ENCODE measurements around the gene PTCD1.
A peak's percentile ranks its signal among the peaks of the same experiment; 100 is the strongest.
"Not testable (repeated sequence)": the region's sequence is repeated elsewhere in the genome, so short reads cannot be mapped to it uniquely, and the experiment has no call there.

PTCD1 gene

GRCh38 chr7:99386584-99387238 lies 51.9 kb downstream of the PTCD1 start:
- no peak for DNase-seq (ENCODE audit: low read depth)

DNA sequence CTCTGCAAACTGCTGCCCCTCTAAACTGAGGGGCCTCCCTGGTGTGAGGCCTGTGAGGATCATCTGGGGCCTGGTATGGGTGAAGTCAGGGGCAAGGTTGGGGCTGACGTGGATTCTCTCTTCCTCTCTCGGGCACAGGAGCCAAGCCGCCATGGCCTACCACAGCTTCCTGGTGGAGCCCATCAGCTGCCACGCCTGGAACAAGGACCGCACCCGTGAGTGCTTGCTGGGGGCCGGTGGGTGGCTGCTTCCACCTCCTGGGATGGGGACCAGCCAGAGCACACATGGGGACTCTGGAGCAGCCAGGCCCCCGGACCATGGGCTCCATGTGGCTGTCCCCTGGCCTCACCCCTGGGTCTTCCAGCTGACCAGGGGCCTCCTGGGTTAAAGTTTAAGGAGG lies 53.0 kb downstream of the PTCD1 start:
- DNase-seq (ENCODE audit: low read depth): no peak

DNA sequence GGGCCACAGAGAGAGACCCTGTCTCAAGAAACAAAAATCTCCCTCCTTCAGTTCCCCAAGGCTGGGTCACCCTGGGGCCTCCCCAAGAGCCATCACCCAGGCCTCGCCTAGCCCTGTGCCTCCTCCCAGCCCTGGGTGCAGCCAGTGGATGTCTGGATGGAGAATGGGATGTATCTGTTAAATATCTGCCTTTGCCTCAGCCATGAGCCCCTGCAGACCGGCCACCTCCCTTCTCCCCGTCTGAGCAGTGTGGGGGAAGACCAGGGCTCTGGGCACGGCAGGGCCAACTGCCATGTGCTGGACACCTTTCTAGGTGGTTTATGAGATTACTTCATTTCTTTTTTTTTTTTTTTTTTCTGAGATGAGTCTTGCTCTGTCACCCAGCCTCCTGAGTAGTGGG lies 54.1 kb downstream of the PTCD1 start:
- DNase-seq (ENCODE audit: low read depth): no peak

GRCh38 chr7:99383791-99384370 lies 54.7 kb downstream of the PTCD1 start:
- no peak for DNase-seq (ENCODE audit: low read depth)

DNA sequence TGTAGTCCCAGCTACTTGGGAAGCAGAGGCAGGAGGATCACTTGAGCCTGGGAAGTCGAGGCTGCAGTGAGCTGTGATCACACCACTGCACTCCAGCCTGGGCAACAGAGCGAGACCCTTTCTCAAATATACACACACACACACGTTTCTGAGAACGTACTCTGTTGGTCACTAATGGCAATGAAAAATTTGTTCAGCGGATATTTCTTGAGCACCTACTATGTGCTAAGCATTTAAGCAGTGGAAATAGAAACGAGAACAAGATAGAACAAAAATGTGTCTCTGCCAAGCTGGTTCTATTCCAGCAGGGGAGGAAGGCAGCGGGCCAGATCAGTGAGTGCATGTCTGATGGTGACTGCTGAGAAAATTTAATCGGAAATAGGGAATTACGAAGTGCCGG lies 55.4 kb downstream of the PTCD1 start:
- no peak for DNase-seq (ENCODE audit: low read depth)

GRCh38 chr7:99381664-99382075 lies 56.9 kb downstream of the PTCD1 start:
- DNase-seq (ENCODE audit: low read depth): no peak

DNA sequence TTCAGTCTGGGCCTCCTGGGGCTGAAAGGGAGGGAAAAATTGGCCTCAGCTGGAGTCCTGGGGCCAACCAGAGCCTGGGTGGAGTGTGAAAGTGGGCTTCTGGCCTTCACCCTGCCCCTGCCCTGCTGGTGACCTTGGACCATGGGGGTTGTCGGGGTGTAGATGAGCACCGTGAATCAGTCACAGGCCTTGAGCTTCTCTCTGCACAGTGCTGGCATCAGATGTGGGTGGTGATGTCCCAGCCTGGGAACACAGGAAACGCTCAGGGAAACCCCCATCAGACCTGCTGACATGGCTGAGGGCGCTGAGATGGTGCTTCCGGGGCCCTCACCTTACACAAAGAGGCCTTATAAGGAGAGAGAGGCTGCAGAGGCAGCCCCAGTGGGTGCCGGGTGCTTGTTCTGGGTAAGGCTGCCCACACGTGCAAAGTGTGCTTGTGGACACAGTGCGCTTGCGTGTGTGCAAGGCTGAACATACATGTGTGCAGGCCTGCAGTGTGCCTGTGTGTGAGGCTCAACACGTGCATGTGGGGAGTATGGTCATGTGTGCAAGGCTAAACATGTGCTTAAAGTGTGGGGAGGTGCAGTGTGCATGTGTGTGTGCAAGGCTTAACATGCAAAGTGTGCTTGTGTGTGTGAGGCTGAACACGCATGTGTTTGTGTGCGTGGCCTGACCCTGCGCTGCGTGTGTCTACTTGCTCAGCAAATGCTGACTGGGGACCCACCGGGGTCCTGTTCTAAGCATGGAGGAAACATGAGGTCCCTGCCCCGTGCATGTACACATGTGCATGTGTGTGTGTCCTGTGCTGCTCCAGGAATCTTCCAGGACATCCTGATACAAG lies 57.6 kb downstream of the PTCD1 start:
- DNase-seq (ENCODE audit: low read depth): no peak

DNA sequence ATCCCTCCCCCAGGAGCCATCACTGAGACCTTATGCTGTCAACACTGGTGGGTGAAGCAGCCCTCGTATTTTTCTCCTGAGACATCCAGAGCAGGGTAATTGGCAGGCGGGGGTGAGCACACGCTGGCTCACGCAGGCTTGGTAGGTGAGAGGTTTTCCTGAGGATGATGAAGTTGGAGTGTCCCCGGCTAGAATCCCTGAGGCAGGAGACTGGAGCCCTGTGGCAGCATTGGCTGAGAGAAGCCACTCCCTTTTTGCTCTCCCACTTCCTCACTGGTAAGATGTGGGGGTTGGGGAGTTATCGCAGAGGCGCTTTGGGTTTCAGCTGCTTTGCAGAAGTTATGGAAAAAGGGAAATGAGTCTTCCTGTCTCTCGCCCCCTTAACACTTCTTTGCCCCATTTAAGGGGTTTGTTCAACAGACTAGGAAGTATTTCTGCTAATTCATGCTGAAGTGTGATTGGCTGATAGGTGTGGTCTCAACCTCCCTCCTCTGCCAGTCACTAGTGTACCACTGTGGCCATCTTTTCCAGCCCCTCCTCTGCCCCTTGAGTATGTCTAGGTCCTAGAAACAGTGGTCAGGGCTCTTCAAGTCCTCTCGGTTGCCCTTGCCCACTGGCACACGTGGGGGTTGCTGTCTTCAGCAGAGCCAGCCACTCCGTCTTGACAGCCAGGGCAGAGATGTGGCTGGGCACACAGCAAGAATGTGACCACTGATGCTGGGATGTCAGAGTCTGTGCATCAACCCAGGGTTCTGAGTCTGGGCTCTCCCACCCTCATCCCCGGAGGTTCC lies 58.4 kb downstream of the PTCD1 start:
- DNase-seq (ENCODE audit: low read depth): no peak

GRCh38 chr7:99379693-99380031 lies 58.9 kb downstream of the PTCD1 start:
- not testable (repeated sequence) for DNase-seq (ENCODE audit: low read depth)

DNA sequence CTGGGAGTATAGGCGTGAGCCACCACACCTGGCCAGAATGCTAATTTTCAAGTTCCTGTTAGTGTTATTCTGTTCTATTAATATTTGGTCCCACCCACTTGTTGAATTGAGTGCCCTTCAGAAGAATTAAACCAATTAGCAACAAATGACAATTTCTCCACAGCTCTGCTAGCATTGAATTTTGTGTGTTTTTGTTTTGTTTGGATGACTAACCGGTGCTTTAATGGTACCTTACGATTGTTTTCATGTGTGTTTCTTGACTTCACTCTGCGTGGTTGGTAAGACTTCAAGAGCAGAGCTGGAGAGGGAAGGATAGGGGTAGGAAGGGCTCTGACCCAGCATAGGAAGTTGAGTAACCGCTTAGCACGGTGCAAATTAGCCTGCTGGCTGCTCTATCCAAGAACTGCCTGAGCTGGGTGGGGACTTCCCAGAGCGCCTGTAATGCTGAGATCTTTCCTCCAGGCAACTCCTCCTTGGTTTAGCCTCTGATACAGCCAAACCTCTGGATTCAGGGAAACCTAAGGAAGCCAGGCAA lies 59.5 kb downstream of the PTCD1 start:
- DNase-seq (ENCODE audit: low read depth): peak; percentile 95

GRCh38 chr7:99375070-99375807 lies 63.4 kb downstream of the PTCD1 start:
- DNase-seq (ENCODE audit: low read depth): no peak

DNA sequence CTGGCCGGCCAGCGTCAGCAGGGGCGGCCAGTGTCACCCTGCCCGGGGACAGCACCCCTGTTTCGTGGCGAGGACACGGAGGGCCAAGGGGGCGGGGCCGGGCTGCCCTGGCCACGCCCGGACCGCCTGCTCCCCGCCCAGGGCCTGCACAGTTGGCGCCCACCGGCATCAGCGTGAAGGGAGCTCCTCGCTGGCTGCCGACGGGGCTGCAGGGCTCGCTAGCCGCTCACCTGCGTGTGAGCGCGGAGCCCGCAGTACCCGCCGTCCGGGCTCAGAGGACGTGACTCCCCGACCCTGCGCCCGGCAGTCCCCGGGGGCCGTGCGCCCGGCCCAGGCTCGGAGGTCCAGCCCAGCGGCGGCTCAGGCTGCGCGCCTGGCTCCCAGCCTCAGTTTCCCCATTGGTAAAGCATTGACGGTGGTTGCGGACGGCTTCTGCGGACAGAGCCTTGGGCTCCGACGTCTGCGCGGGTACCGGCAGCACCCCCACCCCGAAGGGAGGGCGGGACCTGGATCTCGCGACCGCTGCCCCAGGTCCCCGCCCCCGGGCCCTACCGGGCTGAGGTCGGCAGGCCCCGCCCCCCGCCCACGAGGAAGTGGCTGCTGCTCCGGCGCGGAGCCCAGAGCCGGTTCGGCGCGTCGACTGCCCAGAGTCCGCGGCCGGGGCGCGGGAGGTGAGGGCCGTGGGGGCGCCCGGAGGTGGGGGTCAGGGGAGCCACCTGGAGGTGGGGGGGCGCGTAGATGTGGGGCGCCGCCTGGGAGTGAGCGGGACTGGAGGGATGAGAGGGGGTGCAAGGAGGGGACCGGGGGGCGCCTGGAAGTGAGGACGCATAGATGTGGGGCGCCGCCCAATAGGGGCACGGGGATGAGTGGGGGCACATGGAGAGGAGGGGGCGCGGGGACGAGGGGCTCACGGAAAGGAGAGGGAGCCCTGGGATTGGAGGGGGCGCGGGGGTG lies 64.2 kb downstream of the PTCD1 start, which contains the start of gene ARPC1B:
Gene ARPC1B (plus strand): TSS at position 620 of the 954 bp plus-strand sequence. CDS start 10,985 bp downstream, outside the sequence.
- no peak for DNase-seq (ENCODE audit: low read depth)

DNA sequence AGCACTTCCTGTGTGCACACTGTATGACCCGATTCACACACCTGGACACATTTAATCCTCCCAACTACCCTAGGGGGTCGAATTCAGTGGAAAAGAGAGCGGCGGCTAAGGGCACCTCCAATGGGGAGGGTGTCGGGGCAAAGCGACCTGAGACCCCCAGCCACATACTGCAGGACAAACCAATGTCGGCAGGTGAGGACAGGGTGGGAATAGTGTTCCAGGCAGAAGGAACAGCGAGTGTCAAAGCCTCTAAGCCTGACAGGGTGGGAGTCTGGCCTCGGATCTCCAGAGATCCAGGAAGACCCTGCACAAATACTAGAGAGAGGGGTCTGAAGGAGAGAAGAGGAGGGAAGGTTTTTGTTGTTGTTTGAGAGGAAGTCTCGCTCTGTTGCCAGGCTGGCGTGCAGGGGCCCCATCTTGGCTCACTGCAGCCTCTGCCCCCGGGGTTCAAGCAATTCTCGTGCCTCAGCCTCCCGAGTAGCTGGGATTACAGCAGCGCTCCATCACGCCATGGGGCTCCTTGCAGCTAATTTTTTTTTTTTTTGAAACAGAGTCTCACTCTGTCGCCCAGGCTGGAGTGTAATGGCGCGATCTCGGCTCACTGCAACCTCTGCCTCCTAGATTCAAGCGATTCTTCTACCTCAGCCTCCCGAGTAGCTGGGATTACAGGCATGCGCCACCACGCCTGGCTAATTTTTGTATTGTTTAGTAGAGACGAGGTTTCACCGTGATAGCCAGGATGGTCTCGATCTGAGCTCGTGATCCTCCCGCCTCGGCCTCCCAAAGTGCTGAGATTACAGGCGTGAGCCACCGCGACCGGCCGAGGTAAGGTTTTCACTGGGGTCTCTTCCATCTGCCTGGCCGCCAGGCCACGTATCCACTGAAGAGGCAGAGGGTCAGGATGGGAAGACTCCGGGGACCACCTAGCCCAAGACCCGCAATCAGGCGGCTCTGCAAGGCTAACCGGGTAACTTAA lies 65.2 kb downstream of the PTCD1 start:
- DNase-seq (ENCODE audit: low read depth): no peak

DNA sequence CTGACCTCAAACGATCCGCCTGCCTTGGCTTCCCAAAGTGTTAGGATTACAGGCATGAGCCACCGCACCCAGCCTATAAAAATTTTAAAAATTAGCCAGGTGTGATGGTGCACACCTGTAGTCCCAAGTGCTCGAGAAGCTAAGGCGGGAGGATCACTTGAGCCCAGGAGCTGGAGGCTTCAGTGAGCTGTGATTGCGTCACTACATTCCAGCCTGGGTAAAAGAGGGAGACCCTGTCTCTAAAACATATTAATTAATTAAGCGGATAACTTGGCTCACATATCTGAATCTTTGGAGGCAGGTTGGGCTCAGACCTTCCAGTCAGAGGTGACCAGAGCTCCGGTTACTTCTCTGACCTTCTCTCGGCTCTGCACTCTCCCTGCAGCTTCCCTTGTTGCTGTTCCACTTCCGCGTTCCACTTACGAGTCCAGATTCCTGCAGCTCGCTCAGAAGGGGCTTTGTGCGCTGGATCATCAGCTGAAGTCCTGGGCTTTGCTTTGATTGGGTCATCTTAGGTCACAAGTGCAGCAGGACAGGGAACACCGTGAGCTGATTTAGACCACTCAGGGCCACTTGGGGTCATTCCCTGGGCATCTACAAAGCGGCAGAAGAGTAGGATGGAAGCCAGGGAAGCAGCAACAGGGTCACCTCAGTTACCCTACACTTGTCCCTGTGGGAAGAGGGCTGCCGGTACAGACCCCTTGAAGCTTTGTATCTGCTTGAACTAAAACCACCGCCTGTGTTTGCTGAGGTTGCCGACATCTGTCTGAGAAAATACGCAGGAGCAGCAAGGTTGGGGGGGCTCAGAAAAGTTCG lies 66.1 kb downstream of the PTCD1 start:
- no peak for DNase-seq (ENCODE audit: low read depth)

- no peak for DNase-seq (ENCODE audit: low read depth)
Observed at GRCh38 chr7:99371376-99371920, 67.2 kb downstream of the PTCD1 start.

DNA sequence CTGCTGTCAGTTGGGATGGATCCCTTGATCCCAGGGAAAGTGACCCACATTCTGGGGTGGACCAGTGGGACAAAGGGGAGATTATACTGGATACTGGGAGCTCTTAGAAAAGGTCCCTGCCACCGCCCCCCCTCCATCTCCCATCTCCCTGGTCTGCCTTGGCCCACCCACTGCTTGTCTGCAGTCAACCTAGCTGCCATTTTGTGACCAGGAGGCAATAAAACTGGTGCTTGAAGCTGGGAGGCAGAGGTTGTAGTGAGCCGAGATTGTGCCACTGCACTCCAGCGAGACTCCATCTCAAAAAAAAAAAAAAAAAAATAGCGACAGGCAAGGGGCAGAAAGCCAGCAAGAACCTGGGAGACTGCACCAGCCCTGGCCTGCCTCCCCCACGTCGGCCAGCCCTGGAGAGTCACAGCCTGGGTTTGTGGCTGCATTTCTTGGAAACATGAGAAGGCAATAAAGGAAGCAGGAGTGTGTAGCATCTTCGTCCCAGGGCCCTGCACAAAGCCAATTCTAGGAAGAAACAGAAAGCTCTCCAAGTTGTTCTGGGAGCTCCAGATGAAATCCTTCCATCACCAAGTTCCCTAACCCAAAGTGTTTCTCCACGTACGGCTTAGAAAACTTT lies 68.7 kb downstream of the PTCD1 start:
- no peak for DNase-seq (ENCODE audit: low read depth)

- DNase-seq (ENCODE audit: low read depth): no peak
Observed at GRCh38 chr7:99368750-99369389, 69.7 kb downstream of the PTCD1 start.

All from GM04503 (cell line).